PC-3 (cell line): Measurements from ENCODE around the gene PLEKHA1. TPM values are rescaled to one million over a fixed set of nuclear protein-coding genes. Genes with fewer than 3 reads are reported as not detected.

Experiments used
- ATAC-seq: fragments of 200-7000 bp; cut with Tn5 transposase; 2 replicates; pipeline ENCODE4 v1.9.1; 2020; ENCODE audit warnings: mild to moderate bottlenecking, moderate library complexity
- BruUV-seq: library from RNA; stranded (reverse); fragments of 400-500 nt; replicated peaks from 2 replicates; lab custom pipeline; 2021; lab: Mats Ljungman, UMichigan
- CTCF ChIA-PET: fragments of 300-600 bp; sonication (Branson Sonifier 250); formaldehyde crosslinking; loops from one replicate; lab custom pipeline; 2022; ENCODE audit warnings: antibody characterized with exemption; lab: Charles Lee
- POLR2A ChIA-PET: fragments of 300-600 bp; sonication (Branson Sonifier 250); formaldehyde crosslinking; loops from one replicate; lab custom pipeline; 2022; ENCODE audit warnings: antibody characterized with exemption; ENCODE audit not compliant: unreplicated experiment; lab: Charles Lee
- DNase-seq: peaks from one replicate; pipeline ENCODE4 v3.0.0-alpha.2; 2015
- H2AFZ ChIP-seq: fragments of 300-600 bp; sonication (generic); 2 replicates; pipeline ENCODE4 v1.6.0; 2016; ENCODE audit warnings: antibody characterized with exemption, low read length
- H3F3A ChIP-seq: fragments of 300-600 bp; sonication (generic); one replicate; pipeline ENCODE4 v1.6.0; 2017; ENCODE audit warnings: antibody characterized with exemption, low read length, control low read depth, mild to moderate bottlenecking; ENCODE audit not compliant: unreplicated experiment
- H3K27ac ChIP-seq: fragments of 300-600 bp; sonication (generic); 2 replicates; pipeline ENCODE4 v1.5.1; 2016; ENCODE audit warnings: mild to moderate bottlenecking, low read length
- H3K27me3 ChIP-seq: fragments of 300-600 bp; sonication (generic); 2 replicates; pipeline ENCODE4 v1.6.1; 2016; ENCODE audit warnings: low read length, mixed read lengths
- H3K36me3 ChIP-seq: fragments of 300-600 bp; sonication (generic); 2 replicates; pipeline ENCODE4 v1.6.1; 2016; ENCODE audit warnings: low read depth, mixed run types, low read length, mixed read lengths
- H3K4me1 ChIP-seq: fragments of 300-600 bp; sonication (generic); 2 replicates; pipeline ENCODE4 v1.5.1; 2016; ENCODE audit warnings: low read length; ENCODE audit not compliant: insufficient read depth
- H3K4me2 ChIP-seq: fragments of 300-600 bp; sonication (generic); 2 replicates; pipeline ENCODE4 v1.6.0; 2016; ENCODE audit warnings: low read length
- H3K4me3 ChIP-seq: fragments of 300-600 bp; sonication (generic); 2 replicates; pipeline ENCODE4 v1.5.1; 2016; ENCODE audit warnings: mild to moderate bottlenecking, low read length, mixed read lengths
- H3K79me2 ChIP-seq: fragments of 300-600 bp; sonication (generic); 2 replicates; pipeline ENCODE4 v1.6.1; 2017; ENCODE audit warnings: low read length, mixed read lengths
- H3K9ac ChIP-seq: fragments of 300-600 bp; sonication (generic); 2 replicates; pipeline ENCODE4 v1.6.0; 2016; ENCODE audit warnings: mild to moderate bottlenecking, low read length
- H3K9me2 ChIP-seq: fragments of 300-600 bp; sonication (generic); replicated peaks from 2 replicates; pipeline ENCODE4 v1.6.1; 2016; ENCODE audit warnings: mixed run types, low read length, mixed read lengths
- H3K9me3 ChIP-seq: fragments of 300-600 bp; sonication (generic); 2 replicates; pipeline ENCODE4 v1.6.1; 2016; ENCODE audit warnings: low read length, mixed read lengths
- H4K20me1 ChIP-seq: fragments of 300-600 bp; sonication (generic); 2 replicates; pipeline ENCODE4 v1.6.1; 2016; ENCODE audit warnings: low read length, mixed read lengths
- EZH2 ChIP-seq: fragments of 300-600 bp; sonication (generic); IDR thresholded peaks from one replicate; pipeline ENCODE4 v1.6.1; 2017; ENCODE audit warnings: antibody characterized with exemption, mild to moderate bottlenecking, low read length; ENCODE audit not compliant: unreplicated experiment
- EZH2phosphoT487 ChIP-seq: fragments of 300-600 bp; sonication (generic); IDR thresholded peaks from 2 replicates; pipeline ENCODE4 v1.6.1; 2018; ENCODE audit warnings: mild to moderate bottlenecking, antibody characterized with exemption, low read length, borderline replicate concordance
- intact Hi-C: fragments of 100-400 bp; cut with micrococcal nuclease; formaldehyde crosslinking; loops from 2 replicates; pipeline ENCODE4 v1.9.0; 2023
- total RNA-seq: library from RNA; depleted of rRNA; stranded (reverse); fragments of >200 nt; gene quantifications from 2 replicates; pipeline ENCODE4 v1.2.3, GENCODE V29; 2014
- TF ChIP-seq, protein P1 (sequence below): fragments of 300-600 bp; sonication (generic); conservative IDR thresholded peaks from 2 replicates; pipeline ENCODE4 v1.5.1; 2017; ENCODE audit warnings: antibody characterized with exemption, low read depth, mild to moderate bottlenecking, low read length

Gene PLEKHA1
- total RNA-seq, 1 experiment from 2014 or later, result 5.2 TPM

DNA sequence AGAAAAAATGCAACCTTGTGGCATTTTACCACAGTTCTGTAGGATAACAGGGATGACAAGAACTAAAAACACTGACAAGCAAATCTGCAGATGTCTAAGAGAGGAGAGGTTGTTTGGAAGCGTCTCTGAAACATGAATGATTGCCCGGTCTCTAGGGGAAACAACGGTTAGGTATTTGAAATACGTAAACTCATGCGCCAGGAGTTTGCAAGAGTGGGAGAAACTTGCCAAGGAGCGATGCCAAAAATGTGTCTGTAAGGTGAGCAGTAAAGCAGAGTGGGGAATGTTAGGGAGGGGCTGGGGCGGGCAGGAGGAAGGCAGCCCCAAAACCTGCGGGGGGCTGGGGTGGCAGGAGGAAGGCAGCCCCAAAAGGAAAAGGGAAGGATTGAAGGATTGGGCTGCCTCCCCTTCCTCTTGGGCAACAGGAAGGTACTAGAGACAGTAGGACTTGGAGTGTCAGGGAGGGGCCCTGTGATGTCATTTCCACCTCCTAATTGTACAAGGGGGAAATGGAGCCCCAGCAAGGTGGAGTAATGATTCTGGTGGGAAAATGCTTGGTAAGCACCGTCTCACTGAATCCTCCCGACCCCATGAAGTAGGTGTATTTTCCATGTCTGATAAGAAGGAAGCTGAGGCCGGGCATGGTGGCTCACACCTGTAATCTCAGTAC, 33.2 kb upstream of the PLEKHA1 start:
- H3K9me2 ChIP-seq, result no peaks in the 10 kb centered on the region
- H3K9ac ChIP-seq, result no peak overlapping the region
- H2AFZ ChIP-seq, result no peak overlapping the region
- H3K9me3 ChIP-seq, result no peaks in the 10 kb centered on the region
- no peak overlapping the region for H3K27ac ChIP-seq
- no peaks in the 10 kb centered on the region for H3K36me3 ChIP-seq
- no peaks in the 10 kb centered on the region; the same call in 1 of the 2 replicates for H3K4me1 ChIP-seq
- intact Hi-C loops, result loop anchor here (5.0 kb wide), 1 partner anchor 226 kb away; no protein-coding TSS in a partner anchor
- ATAC-seq (no peak), DNase-seq (no peak)
- no peaks in the 10 kb centered on the region for H3K79me2 ChIP-seq
- TF ChIP-seq EZH2phosphoT487, result no peak
- TF ChIP-seq, protein P1, sequence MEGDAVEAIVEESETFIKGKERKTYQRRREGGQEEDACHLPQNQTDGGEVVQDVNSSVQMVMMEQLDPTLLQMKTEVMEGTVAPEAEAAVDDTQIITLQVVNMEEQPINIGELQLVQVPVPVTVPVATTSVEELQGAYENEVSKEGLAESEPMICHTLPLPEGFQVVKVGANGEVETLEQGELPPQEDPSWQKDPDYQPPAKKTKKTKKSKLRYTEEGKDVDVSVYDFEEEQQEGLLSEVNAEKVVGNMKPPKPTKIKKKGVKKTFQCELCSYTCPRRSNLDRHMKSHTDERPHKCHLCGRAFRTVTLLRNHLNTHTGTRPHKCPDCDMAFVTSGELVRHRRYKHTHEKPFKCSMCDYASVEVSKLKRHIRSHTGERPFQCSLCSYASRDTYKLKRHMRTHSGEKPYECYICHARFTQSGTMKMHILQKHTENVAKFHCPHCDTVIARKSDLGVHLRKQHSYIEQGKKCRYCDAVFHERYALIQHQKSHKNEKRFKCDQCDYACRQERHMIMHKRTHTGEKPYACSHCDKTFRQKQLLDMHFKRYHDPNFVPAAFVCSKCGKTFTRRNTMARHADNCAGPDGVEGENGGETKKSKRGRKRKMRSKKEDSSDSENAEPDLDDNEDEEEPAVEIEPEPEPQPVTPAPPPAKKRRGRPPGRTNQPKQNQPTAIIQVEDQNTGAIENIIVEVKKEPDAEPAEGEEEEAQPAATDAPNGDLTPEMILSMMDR, result no peak
- H3K4me3 ChIP-seq, result no peak overlapping the region
- ChIA-PET CTCF (interaction anchor here (0.6 kb wide), 1 partner anchor 42 kb away, joined by 3 read pairs; no protein-coding TSS in a partner anchor), POLR2A (no interaction called here)
- BruUV-seq, result no TSS peak
- H3K4me2 ChIP-seq, result no peak overlapping the region
- no peaks in the 10 kb centered on the region for H3F3A ChIP-seq
- no peaks in the 10 kb centered on the region for H4K20me1 ChIP-seq
- no peaks in the 10 kb centered on the region for H3K27me3 ChIP-seq

DNA sequence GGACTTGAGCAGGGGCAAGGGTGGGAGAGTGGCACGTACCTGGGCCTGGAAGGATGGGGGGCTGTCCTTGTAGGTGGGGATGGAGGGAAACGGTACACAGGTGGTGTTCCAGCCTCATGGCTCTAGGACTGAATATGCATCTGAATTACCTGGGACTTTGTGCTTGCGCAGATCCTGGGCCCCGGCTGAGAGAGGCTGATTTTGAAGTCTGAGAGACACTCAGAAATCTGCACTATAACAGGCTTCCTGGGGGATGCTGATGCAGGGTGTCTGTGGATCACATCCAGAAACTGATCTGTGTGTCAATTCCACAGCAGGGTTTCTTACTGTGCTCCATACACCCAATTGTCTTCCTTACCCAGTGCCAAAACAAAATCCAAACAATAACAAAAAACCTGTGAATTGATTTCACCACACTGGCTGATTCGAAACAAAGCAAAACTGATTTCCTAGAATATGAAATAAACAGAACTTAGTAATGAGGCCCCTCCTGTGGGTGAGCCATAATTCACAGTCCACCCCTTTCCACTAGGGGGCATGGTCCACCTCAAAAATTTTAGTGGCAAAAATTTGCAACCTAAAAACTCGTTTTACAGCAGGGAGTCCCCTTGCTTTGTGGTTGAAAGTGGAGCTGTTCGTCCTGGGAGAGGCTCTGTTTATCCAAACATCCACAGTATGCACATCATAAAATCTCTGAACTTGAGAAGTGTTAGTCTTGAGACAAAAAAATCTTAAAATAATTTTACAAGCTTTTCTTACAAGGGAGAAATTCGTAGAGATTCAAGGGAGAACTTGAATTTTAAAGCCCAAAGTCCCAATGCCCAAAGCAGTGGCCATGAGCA, 32.0 kb upstream of the PLEKHA1 start:
- Histone ChIP-seq H2AFZ (no peak overlapping the region), H3F3A (no peaks in the 10 kb centered on the region), H3K4me2 (no peak overlapping the region), H3K9me3 (no peaks in the 10 kb centered on the region), H3K4me1 (no peaks in the 10 kb centered on the region; the same call in 1 of the 2 replicates), H3K36me3 (no peaks in the 10 kb centered on the region), H3K4me3 (no peak overlapping the region), H3K27me3 (no peaks in the 10 kb centered on the region), H3K9ac (no peak overlapping the region), H3K79me2 (no peaks in the 10 kb centered on the region), H3K9me2 (no peaks in the 10 kb centered on the region), H3K27ac (no peak overlapping the region), H4K20me1 (no peaks in the 10 kb centered on the region)
- ChIA-PET POLR2A (no interaction called here), CTCF (interaction anchor here (0.5 to 1.1 kb wide), 8 partner anchors 11 to 223 kb away, joined by 3 to 11 read pairs (median 3); partner anchors contain the start of gene PLEKHA1)
- TF ChIP-seq EZH2 (no peak), EZH2phosphoT487 (no peak)
- TF ChIP-seq, protein P1, result peak; percentile 81
- no TSS peak for BruUV-seq
- DNase-seq (peak; percentile 73), ATAC-seq (peak; percentile 71)
- intact Hi-C loops, result loop anchor here (1.0 to 5.0 kb wide), 4 partner anchors 32 to 225 kb away; partner anchors contain the start of gene PLEKHA1
